ENCODE measurements around the gene CREB3L4.

The CREB3L4 gene

GRCh38 chr1:153951801-153952200 lies 15.9 kb upstream of the CREB3L4 start:
- TF ChIP-seq TCF12 (IDR thresholded peaks at IDR 0.05; ENCODE audit: low read depth), result no peak
- TF ChIP-seq CREB1 (IDR thresholded peaks at IDR 0.05; ENCODE audit: low read depth), result no peak
- TF ChIP-seq REST (IDR thresholded peaks at IDR 0.05; ENCODE audit: low read depth), result no peak
- no peak for TF ChIP-seq MAX (IDR thresholded peaks at IDR 0.05)
- no peak for TF ChIP-seq USF1 (IDR thresholded peaks at IDR 0.05)
- no peak for TF ChIP-seq EGR1 (IDR thresholded peaks at IDR 0.05)
- TF ChIP-seq TAF1 (IDR thresholded peaks at IDR 0.05; ENCODE audit: low read depth), result no peak
- no peak for TF ChIP-seq YY1 (IDR thresholded peaks at IDR 0.05; ENCODE audit: low read depth)
- no peak for TF ChIP-seq NFIC (IDR thresholded peaks at IDR 0.05)
- no peak for TF ChIP-seq TEAD4 (IDR thresholded peaks at IDR 0.05)
- TF ChIP-seq EP300 (IDR thresholded peaks at IDR 0.05; ENCODE audit: borderline replicate concordance), result no peak
- no peak for TF ChIP-seq FOXM1 (IDR thresholded peaks at IDR 0.05; ENCODE audit: borderline replicate concordance, low read depth)
- TF ChIP-seq CEBPB (IDR thresholded peaks at IDR 0.05), result no peak
- TF ChIP-seq ZBTB7A (IDR thresholded peaks at IDR 0.05; ENCODE audit: low read depth), result no peak
- no peak for TF ChIP-seq RAD21 (IDR thresholded peaks at IDR 0.05; ENCODE audit: low read depth)

GRCh38 chr1:153953859-153954365 lies 13.8 kb upstream of the CREB3L4 start:
- no peak for TF ChIP-seq RAD21 (IDR thresholded peaks at IDR 0.05; ENCODE audit: low read depth)
- no peak for TF ChIP-seq CREB1 (IDR thresholded peaks at IDR 0.05; ENCODE audit: low read depth)

GRCh38 chr1:153954826-153955225 lies 12.9 kb upstream of the CREB3L4 start:
- TF ChIP-seq EGR1 (IDR thresholded peaks at IDR 0.05), result no peak
- TF ChIP-seq ZBTB7A (IDR thresholded peaks at IDR 0.05; ENCODE audit: low read depth), result no peak
- no peak for TF ChIP-seq RAD21 (IDR thresholded peaks at IDR 0.05; ENCODE audit: low read depth)
- no peak for TF ChIP-seq TAF1 (IDR thresholded peaks at IDR 0.05; ENCODE audit: low read depth)
- TF ChIP-seq YY1 (IDR thresholded peaks at IDR 0.05; ENCODE audit: low read depth), result no peak
- no peak for TF ChIP-seq TEAD4 (IDR thresholded peaks at IDR 0.05)
- TF ChIP-seq REST (IDR thresholded peaks at IDR 0.05; ENCODE audit: low read depth), result no peak

- no peak for TF ChIP-seq MAX (IDR thresholded peaks at IDR 0.05)
- no peak for TF ChIP-seq CREB1 (IDR thresholded peaks at IDR 0.05; ENCODE audit: low read depth)
- TF ChIP-seq CEBPB (IDR thresholded peaks at IDR 0.05), result no peak
- no peak for TF ChIP-seq NFIC (IDR thresholded peaks at IDR 0.05)
- no peak for TF ChIP-seq EGR1 (IDR thresholded peaks at IDR 0.05)
- TF ChIP-seq TEAD4 (IDR thresholded peaks at IDR 0.05), result no peak
- no peak for TF ChIP-seq REST (IDR thresholded peaks at IDR 0.05; ENCODE audit: low read depth)
- no peak for TF ChIP-seq YY1 (IDR thresholded peaks at IDR 0.05; ENCODE audit: low read depth)
- TF ChIP-seq EP300 (IDR thresholded peaks at IDR 0.05; ENCODE audit: borderline replicate concordance), result no peak
- TF ChIP-seq ZBTB7A (IDR thresholded peaks at IDR 0.05; ENCODE audit: low read depth), result no peak
- TF ChIP-seq TCF12 (IDR thresholded peaks at IDR 0.05; ENCODE audit: low read depth), result no peak
- no peak for TF ChIP-seq TAF1 (IDR thresholded peaks at IDR 0.05; ENCODE audit: low read depth)
- TF ChIP-seq RAD21 (IDR thresholded peaks at IDR 0.05; ENCODE audit: low read depth), result no peak
- no peak for TF ChIP-seq USF1 (IDR thresholded peaks at IDR 0.05)
These were observed 10.5 kb upstream of the CREB3L4 start for GRCh38 chr1:153956997-153957715.

Data from Ishikawa (cell line).